RWPE2 (cell line): ENCODE results near the gene CENPM.

ENCODE experiments used
- ATAC-seq: fragments of 200-7000 bp; cut with Tn5 transposase; 3 replicates; pipeline ENCODE4 v1.9.1; 2021; ENCODE audit warnings: low read depth
- DNase-seq: peaks from one replicate; pipeline ENCODE4 v3.0.0-alpha.2; 2020; ENCODE audit warnings: low spot score
- H3K27ac ChIP-seq: fragments of 450-650 bp; 2 replicates; pipeline ENCODE4 v1.5.1; 2017; ENCODE audit warnings: mild to moderate bottlenecking; ENCODE audit not compliant: poor library complexity, severe bottlenecking
- H3K27me3 ChIP-seq: fragments of 250-450 bp; sonication (Bioruptor Pico); 2 replicates; pipeline ENCODE4 v1.5.1; 2021; ENCODE audit warnings: mild to moderate bottlenecking, moderate library complexity; ENCODE audit not compliant: insufficient read depth, poor library complexity, severe bottlenecking
- H3K36me3 ChIP-seq: fragments of 250-450 bp; sonication (Bioruptor Pico); 2 replicates; pipeline ENCODE4 v1.5.1; 2020; ENCODE audit warnings: low read depth, mild to moderate bottlenecking, moderate library complexity
- H3K4me1 ChIP-seq: fragments of 250-450 bp; sonication (Bioruptor Pico); 2 replicates; pipeline ENCODE4 v1.5.1; 2021; ENCODE audit warnings: mild to moderate bottlenecking, moderate library complexity; ENCODE audit not compliant: insufficient read depth, poor library complexity, severe bottlenecking
- H3K4me3 ChIP-seq: fragments of 250-450 bp; sonication (Bioruptor Pico); 2 replicates; pipeline ENCODE4 v1.5.1; 2021; ENCODE audit warnings: mild to moderate bottlenecking, moderate library complexity; ENCODE audit not compliant: severe bottlenecking
- H3K9me3 ChIP-seq: fragments of 250-450 bp; sonication (Bioruptor Pico); 2 replicates; pipeline ENCODE4 v1.5.1; 2021; ENCODE audit warnings: mild to moderate bottlenecking, moderate library complexity; ENCODE audit not compliant: severe bottlenecking
- TF ChIP-seq, protein P1 (sequence below): fragments of 450-650 bp; IDR thresholded peaks from one replicate; pipeline ENCODE4 v1.5.1; 2017; ENCODE audit warnings: mild to moderate bottlenecking, moderate library complexity; ENCODE audit not compliant: poor library complexity, severe bottlenecking

Gene CENPM

DNA sequence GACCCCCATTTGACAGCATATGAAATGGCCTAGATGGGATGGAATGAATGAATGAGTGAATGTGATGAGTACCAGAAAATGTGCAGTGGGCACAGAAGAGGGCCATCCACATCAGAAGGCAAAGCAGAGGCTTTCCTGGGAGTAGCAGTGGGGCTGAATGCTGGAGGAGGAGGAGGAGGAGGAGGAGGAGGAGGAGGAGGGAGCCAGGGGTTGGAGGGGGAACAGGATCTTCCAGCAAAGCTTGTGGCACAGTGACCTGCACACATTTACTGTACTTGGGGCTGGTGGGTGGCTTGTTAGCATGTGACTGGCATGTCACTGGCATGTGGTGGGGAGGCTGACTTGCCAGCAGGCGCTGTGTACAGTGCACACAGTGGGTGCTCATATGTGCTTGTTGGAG is 31.8 kb upstream of the CENPM start:
- H3K27ac ChIP-seq, result no peak overlapping the region
- H3K4me3 ChIP-seq, result no peak overlapping the region
- H3K27me3 ChIP-seq, result peaks cover 27% of the 10 kb centered on the region
- H3K36me3 ChIP-seq, result no peaks in the 10 kb centered on the region
- TF ChIP-seq, protein P1, sequence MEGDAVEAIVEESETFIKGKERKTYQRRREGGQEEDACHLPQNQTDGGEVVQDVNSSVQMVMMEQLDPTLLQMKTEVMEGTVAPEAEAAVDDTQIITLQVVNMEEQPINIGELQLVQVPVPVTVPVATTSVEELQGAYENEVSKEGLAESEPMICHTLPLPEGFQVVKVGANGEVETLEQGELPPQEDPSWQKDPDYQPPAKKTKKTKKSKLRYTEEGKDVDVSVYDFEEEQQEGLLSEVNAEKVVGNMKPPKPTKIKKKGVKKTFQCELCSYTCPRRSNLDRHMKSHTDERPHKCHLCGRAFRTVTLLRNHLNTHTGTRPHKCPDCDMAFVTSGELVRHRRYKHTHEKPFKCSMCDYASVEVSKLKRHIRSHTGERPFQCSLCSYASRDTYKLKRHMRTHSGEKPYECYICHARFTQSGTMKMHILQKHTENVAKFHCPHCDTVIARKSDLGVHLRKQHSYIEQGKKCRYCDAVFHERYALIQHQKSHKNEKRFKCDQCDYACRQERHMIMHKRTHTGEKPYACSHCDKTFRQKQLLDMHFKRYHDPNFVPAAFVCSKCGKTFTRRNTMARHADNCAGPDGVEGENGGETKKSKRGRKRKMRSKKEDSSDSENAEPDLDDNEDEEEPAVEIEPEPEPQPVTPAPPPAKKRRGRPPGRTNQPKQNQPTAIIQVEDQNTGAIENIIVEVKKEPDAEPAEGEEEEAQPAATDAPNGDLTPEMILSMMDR, result no peak
- H3K9me3 ChIP-seq, result no peaks in the 10 kb centered on the region
- no peak for DNase-seq
- no peaks in the 10 kb centered on the region for H3K4me1 ChIP-seq
- ATAC-seq, result no peak

DNA sequence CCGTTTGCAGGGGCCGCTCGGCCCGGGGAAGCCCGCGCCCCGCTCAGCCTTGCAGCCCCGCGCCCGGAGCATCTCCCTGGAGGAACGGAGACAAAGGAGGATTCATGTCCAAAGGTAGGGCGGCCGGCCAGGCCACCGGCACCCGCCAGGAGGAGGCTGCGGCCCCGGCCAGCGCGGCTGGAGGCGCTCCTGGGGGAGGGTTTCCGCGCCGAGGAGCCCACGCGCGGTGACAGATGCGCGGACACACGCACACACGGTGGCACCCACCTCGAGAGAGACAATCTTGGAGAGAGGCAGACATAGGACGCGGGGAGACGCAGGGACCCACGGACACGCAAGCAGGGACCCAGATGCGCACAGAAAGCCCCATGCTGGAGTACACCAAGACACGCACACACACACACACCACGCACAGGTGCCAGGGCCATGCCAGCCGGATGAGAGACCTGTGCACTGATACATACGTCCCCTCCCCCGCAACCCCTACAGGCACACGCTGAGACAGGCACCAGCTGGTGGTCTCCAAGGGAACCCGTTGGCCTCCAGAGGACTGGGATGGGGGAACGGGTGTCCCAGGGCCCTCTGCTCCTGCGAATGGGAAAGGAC is 30.1 kb upstream of the CENPM start:
- TF ChIP-seq, protein P1, result no peak
- Histone ChIP-seq H3K27me3 (peaks cover 27% of the 10 kb centered on the region), H3K27ac (no peak overlapping the region), H3K4me1 (no peaks in the 10 kb centered on the region), H3K9me3 (no peaks in the 10 kb centered on the region), H3K36me3 (no peaks in the 10 kb centered on the region), H3K4me3 (peak overlapping the region; percentile 38)
- ATAC-seq, result no peak
- no peak for DNase-seq

DNA sequence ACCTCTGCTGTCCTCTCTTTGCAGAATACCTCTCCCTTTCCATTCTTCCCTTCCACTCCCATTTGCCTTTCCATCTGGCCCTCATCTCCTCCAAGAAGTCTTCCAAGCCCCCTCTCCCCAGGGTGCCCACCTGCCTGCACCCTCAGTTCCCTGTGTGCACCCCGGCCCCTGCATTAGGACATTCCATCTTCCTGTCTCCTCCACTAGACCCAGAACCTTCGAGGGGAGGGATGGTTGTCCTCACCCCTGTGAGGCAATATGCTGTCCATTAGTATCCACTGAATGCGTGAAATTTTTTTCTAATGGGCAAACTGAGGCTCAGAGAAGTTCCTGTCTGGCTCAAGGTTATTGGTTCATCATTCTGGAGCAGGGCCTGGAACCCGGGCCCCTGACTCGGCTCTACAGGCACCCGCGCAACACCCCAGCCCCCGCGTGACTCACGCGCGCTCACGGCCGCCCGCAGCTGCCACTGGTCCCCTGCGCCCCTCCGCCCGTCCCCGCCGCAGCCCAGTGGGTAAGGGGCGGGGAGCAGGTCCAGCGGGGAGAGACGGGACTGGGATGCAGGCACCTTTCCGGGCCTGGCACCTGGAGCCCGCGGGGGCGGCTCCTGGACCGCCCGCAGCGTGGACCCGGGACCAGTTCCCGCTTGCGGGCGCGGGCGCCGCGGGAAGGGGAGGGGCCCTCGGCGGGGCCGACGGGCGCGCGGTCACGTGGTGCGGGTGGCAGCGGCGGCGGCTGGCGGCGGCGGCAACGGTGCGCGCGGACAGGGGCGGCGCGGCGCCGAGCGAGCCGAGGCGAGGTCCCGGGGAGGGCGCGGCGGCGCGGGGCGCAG is 29.3 kb upstream of the CENPM start:
- Histone ChIP-seq H3K4me1 (no peaks in the 10 kb centered on the region), H3K27me3 (peaks cover 27% of the 10 kb centered on the region), H3K4me3 (peak overlapping the region; percentile 38), H3K36me3 (no peaks in the 10 kb centered on the region), H3K9me3 (no peaks in the 10 kb centered on the region), H3K27ac (no peak overlapping the region)
- DNase-seq, result no peak
- ATAC-seq, result peak; percentile 37
- TF ChIP-seq, protein P1, result no peak

DNA sequence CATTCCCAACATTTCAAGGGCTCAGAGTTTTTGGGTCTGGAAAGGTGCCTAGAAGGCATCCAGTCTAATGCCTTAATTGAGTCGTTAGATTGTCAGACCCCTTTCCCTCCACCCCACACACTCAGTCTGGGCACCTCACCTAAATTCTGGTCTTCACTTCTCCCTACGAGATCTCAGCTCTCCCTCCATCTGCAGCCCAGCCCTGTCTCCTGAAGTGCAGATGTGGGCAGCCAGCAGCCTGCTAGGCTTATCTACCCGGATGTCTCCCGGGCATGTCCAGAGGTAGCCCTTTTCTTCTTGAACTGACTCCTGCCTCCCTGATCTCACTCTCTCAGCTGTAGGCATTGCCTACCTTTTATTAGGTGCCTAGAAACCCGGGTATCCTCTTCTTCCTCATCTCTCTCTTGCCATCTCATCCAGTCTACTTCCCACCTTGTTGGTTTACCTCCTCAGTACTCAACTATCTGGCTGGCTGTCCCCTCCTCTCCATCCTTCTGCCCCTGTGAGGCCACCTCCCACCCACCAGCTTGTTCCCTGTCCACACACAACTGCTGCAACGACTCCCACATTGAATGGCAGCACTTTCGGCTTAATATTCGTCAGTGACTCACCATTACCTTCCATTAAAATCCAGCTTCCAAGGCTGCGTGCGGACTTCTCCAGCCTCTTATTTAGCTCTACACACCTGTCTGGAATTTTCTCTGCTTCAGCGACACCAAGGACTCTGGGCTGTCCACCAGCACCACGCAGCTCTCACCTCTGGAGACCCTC is 28.5 kb upstream of the CENPM start:
- H3K4me1 ChIP-seq, result no peaks in the 10 kb centered on the region
- ATAC-seq (no peak), DNase-seq (no peak)
- TF ChIP-seq, protein P1, result no peak
- H3K27ac ChIP-seq, result no peak overlapping the region
- H3K27me3 ChIP-seq, result peaks cover 27% of the 10 kb centered on the region
- H3K4me3 ChIP-seq, result no peak overlapping the region
- H3K9me3 ChIP-seq, result no peaks in the 10 kb centered on the region
- H3K36me3 ChIP-seq, result no peaks in the 10 kb centered on the region
